Activated CD8-positive, alpha-beta T cell treated with anti-CD3 and anti-CD28 coated beads for 36 hours (primary cell): Measurements from ENCODE around the gene STAG2. TPM values are rescaled to one million over a fixed set of nuclear protein-coding genes. Genes with fewer than 3 reads are reported as not detected.

Experiments
- ATAC-seq: fragments of 200-7000 bp; cut with Tn5 transposase; one replicate; pipeline ENCODE4 v1.10.0; 2021; ENCODE audit warnings: mild to moderate bottlenecking, moderate library complexity
- CTCF ChIA-PET: fragments of 350-600 bp; sonication (Branson Sonifier 250); formaldehyde crosslinking; loops from one replicate; lab custom pipeline; 2021; ENCODE audit warnings: antibody characterized with exemption; lab: Charles Lee
- POLR2A ChIA-PET: fragments of 350-600 bp; sonication (Branson Sonifier 250); formaldehyde crosslinking; loops from one replicate; lab custom pipeline; 2021; ENCODE audit warnings: antibody characterized with exemption; lab: Charles Lee
- DNase-seq: peaks from one replicate; pipeline ENCODE4 v3.0.0-alpha.2; 2020
- H3K27ac Mint-ChIP-seq: one replicate; pipeline ENCODE4 v1.8.0; 2021; ENCODE audit warnings: mild to moderate bottlenecking, mixed read lengths
- H3K27me3 Mint-ChIP-seq: one replicate; pipeline ENCODE4 v1.8.0; 2021; ENCODE audit warnings: mixed read lengths
- H3K36me3 Mint-ChIP-seq: one replicate; pipeline ENCODE4 v1.8.0; 2021; ENCODE audit warnings: low read depth, mixed read lengths
- H3K4me1 Mint-ChIP-seq: one replicate; pipeline ENCODE4 v1.8.0; 2021; ENCODE audit warnings: low read depth, mixed read lengths
- H3K4me3 Mint-ChIP-seq: one replicate; pipeline ENCODE4 v1.8.0; 2021; ENCODE audit warnings: mild to moderate bottlenecking, moderate library complexity, mixed read lengths
- H3K9me3 Mint-ChIP-seq: one replicate; pipeline ENCODE4 v1.8.0; 2021; ENCODE audit warnings: mixed read lengths
- intact Hi-C: fragments of 100-400 bp; cut with micrococcal nuclease; formaldehyde crosslinking; loops from one replicate; pipeline ENCODE4 v1.10.0; 2022
- total RNA-seq, 2 experiments: library from RNA; stranded (reverse); gene quantifications; one replicate each; pipeline ENCODE4 v1.2.3, GENCODE V29; 2021
- TF ChIP-seq, protein P1 (sequence below): fragments of 200-600 bp; IDR thresholded peaks from one replicate; pipeline ENCODE4 v1.8.0; 2022; ENCODE audit warnings: antibody characterized with exemption, mild to moderate bottlenecking

STAG2 gene
- total RNA-seq, 2 experiments from 2014 or later: 93.9 to 98.4 TPM

GRCh38 chrX:124018023-124018422 lies 56.5 kb downstream of the STAG2 start:
- Mint-ChIP-seq H3K9me3 (no peaks in the 10 kb centered on the region), H3K27me3 (no peaks in the 10 kb centered on the region), H3K36me3 (peaks cover 2% of the 10 kb centered on the region), H3K4me1 (peaks cover 40% of the 10 kb centered on the region), H3K27ac (peak overlapping the region; percentile 20), H3K4me3 (no peak overlapping the region)
- CTCF ChIA-PET: interaction anchor here (0.8 to 1.5 kb wide), 6 partner anchors 9 to 58 kb away, joined by 3 to 9 read pairs (median 4); no protein-coding TSS in a partner anchor
- TF ChIP-seq, protein P1, sequence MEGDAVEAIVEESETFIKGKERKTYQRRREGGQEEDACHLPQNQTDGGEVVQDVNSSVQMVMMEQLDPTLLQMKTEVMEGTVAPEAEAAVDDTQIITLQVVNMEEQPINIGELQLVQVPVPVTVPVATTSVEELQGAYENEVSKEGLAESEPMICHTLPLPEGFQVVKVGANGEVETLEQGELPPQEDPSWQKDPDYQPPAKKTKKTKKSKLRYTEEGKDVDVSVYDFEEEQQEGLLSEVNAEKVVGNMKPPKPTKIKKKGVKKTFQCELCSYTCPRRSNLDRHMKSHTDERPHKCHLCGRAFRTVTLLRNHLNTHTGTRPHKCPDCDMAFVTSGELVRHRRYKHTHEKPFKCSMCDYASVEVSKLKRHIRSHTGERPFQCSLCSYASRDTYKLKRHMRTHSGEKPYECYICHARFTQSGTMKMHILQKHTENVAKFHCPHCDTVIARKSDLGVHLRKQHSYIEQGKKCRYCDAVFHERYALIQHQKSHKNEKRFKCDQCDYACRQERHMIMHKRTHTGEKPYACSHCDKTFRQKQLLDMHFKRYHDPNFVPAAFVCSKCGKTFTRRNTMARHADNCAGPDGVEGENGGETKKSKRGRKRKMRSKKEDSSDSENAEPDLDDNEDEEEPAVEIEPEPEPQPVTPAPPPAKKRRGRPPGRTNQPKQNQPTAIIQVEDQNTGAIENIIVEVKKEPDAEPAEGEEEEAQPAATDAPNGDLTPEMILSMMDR: no peak
- POLR2A ChIA-PET: no interaction called here
- ATAC-seq (no peak), DNase-seq (no peak)
- intact Hi-C loops: loop anchor here (5.0 kb wide), 1 partner anchor 56 kb away; the partner anchor contains the start of gene STAG2

DNA sequence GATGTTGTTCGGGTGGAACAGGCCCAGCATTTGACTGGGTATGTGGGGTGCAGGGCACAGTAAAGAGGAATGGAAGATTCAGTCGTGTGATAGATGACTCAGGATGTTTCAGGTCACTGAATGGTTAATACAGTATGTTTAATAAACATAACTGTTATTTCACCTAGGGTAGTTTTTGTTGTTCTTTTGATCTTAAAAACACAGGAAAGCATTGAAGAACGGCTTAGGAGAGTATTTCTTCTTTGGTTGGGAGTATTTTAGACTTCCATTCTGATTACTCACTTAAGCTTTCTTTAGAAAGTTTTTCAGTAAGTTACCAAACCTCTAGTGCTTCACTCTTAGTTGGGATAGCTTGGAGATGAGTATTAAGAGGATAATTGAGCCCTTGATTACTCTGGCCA lies 62.3 kb downstream of the STAG2 start:
- POLR2A ChIA-PET: interaction anchor here (1.2 kb wide), 1 partner anchor 8 kb away, joined by 4 read pairs; no protein-coding TSS in a partner anchor
- intact Hi-C loops: no loop called here
- DNase-seq (no peak), ATAC-seq (no peak)
- Mint-ChIP-seq H3K27me3 (no peaks in the 10 kb centered on the region), H3K4me3 (no peak overlapping the region), H3K27ac (no peak overlapping the region), H3K9me3 (no peaks in the 10 kb centered on the region), H3K36me3 (peaks cover 8% of the 10 kb centered on the region), H3K4me1 (peaks cover 20% of the 10 kb centered on the region)
- CTCF ChIA-PET: interaction anchor here (0.7 to 0.9 kb wide), 2 partner anchors 57 to 63 kb away, joined by 3 to 6 read pairs; no protein-coding TSS in a partner anchor
- TF ChIP-seq, protein P1: no peak

DNA sequence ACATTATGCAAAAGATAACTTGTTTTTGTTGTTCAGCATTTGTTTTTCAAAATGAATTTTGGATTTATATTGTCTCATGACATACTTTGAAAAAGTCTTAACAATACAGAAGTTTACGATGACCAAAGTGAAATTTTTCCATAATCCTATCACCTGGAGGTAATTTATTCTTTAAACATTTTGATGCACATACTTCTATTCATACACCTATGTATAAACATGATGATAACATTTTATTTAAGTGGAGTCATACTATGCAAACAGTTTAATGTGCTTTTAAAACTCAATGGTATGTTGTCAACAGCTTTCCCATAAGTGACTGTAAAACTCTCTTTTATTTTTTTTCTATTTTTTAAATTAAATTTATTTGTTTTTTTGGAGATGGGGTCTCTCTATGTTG lies 65.0 kb downstream of the STAG2 start:
- POLR2A ChIA-PET: no interaction called here
- ATAC-seq: no peak
- intact Hi-C loops: no loop called here

GRCh38 chrX:124028182-124028581 lies 66.7 kb downstream of the STAG2 start:
- CTCF ChIA-PET: no interaction called here
- ATAC-seq (no peak), DNase-seq (no peak)
- H3K4me3 Mint-ChIP-seq: no peak overlapping the region
- peaks cover 7% of the 10 kb centered on the region for H3K4me1 Mint-ChIP-seq
- H3K36me3 Mint-ChIP-seq: peaks cover 14% of the 10 kb centered on the region
- H3K9me3 Mint-ChIP-seq: no peaks in the 10 kb centered on the region
- H3K27me3 Mint-ChIP-seq: no peaks in the 10 kb centered on the region
- TF ChIP-seq, protein P1: no peak
- intact Hi-C loops: no loop called here
- no peak overlapping the region for H3K27ac Mint-ChIP-seq
- POLR2A ChIA-PET: no interaction called here

More for the DNA sequence above, 65.0 kb downstream of the STAG2 start:
- peaks cover 13% of the 10 kb centered on the region for H3K4me1 Mint-ChIP-seq
- CTCF ChIA-PET: no interaction called here
- H3K36me3 Mint-ChIP-seq: peaks cover 14% of the 10 kb centered on the region
- no peak for DNase-seq
- no peaks in the 10 kb centered on the region for H3K27me3 Mint-ChIP-seq
- no peaks in the 10 kb centered on the region for H3K9me3 Mint-ChIP-seq
- H3K27ac Mint-ChIP-seq: no peak overlapping the region
- H3K4me3 Mint-ChIP-seq: no peak overlapping the region
- TF ChIP-seq, protein P1: no peak

GRCh38 chrX:124030520-124030919 lies 69.0 kb downstream of the STAG2 start:
- Mint-ChIP-seq H3K4me3 (no peak overlapping the region), H3K27ac (peak overlapping the region; percentile 20), H3K9me3 (no peaks in the 10 kb centered on the region), H3K4me1 (peaks cover 8% of the 10 kb centered on the region), H3K36me3 (peaks cover 15% of the 10 kb centered on the region), H3K27me3 (no peaks in the 10 kb centered on the region)
- ATAC-seq (no peak), DNase-seq (no peak)
- ChIA-PET POLR2A (no interaction called here), CTCF (no interaction called here)
- TF ChIP-seq, protein P1: no peak
- intact Hi-C loops: no loop called here
